Heart right ventricle (tissue), 16 donors: ENCODE results near the gene VGLL2. TPM values are rescaled to one million over a fixed set of nuclear protein-coding genes. Genes with fewer than 3 reads are reported as not detected.

Source experiments
- ATAC-seq, 8 donors: fragments of 200-7000 bp; cut with Tn5 transposase; one replicate each; pipeline ENCODE4 v1.9.1; 2020; ENCODE audit warnings: mild to moderate bottlenecking in 8 of 8, moderate library complexity in 8 of 8, moderate number of reproducible peaks in 1 of 8
- DNase-seq, 2 donors: peaks; one replicate each; pipeline ENCODE4 v3.0.0-alpha.2; 2020
- H3K27ac ChIP-seq, 10 donors: fragments of 200-600 bp; sonication (generic) in 2 of 10; one replicate each; pipeline versions ENCODE4 v1.5.0 to v1.8.0; 2020 to 2022; ENCODE audit warnings: mild to moderate bottlenecking in 3 of 10
- H3K27me3 ChIP-seq, 7 donors: fragments of 200-600 bp; one replicate each; pipeline ENCODE4 v1.8.0; 2021 to 2022; ENCODE audit warnings: mild to moderate bottlenecking in 2 of 7
- H3K36me3 ChIP-seq, 9 donors: fragments of 200-600 bp; sonication (generic) in 1 of 9; one replicate each; pipeline versions ENCODE4 v1.5.0 to v1.8.0; 2020 to 2022; ENCODE audit warnings: mild to moderate bottlenecking in 2 of 9
- H3K4me1 ChIP-seq, 9 donors: fragments of 200-600 bp; sonication (generic) in 1 of 9; one replicate each; pipeline versions ENCODE4 v1.5.0 to v1.8.0; 2020 to 2022; ENCODE audit warnings: mild to moderate bottlenecking in 4 of 9
- H3K4me3 ChIP-seq, 10 donors: fragments of 200-600 bp; sonication (generic) in 2 of 10; one replicate each; pipeline versions ENCODE4 v1.5.0 to v1.8.0; 2020 to 2022; ENCODE audit warnings: mild to moderate bottlenecking in 7 of 10, moderate library complexity in 2 of 10
- H3K9me3 ChIP-seq, 11 donors: fragments of 200-600 bp in 10 of 11; sonication (generic) in 2 of 11; one replicate each; pipeline versions ENCODE4 v1.5.0 to v1.8.0; 2013 to 2022; ENCODE audit warnings: mild to moderate bottlenecking in 2 of 11, control low read depth in 1 of 11, moderate library complexity in 1 of 11
- WGBS, 2 donors: extraction: QIAGEN DNeasy Blood & Tissue Kit; methylation state at CpG; one replicate each; pipeline ENCODE4 v1.1.7; 2013; ENCODE audit warnings: inconsistent platforms in 1 of 2; 5-methylcytosine and 5-hydroxymethylcytosine counted together
- intact Hi-C, 10 donors: fragments of 100-400 bp; cut with DNase I; formaldehyde crosslinking; loops; one replicate each; pipeline versions ENCODE4 v1.11.1 to v1.14.2; 2022
- long read RNA-seq, 3 donors: library from polyadenylated mRNA; unstranded; transcript quantifications; one replicate each; pipeline ENCODE4 v2.0.0, GENCODE V29; 2020 to 2021
- polyA plus RNA-seq, 2 donors: library from polyadenylated mRNA; stranded (reverse); fragments of 200-250 nt; gene quantifications; one replicate each; pipeline ENCODE4 v1.2.3, GENCODE V29; 2013
- total RNA-seq, 10 donors: library from RNA; stranded (reverse); fragmentation: NEBNext Ultra II Directional in 3 of 10; extraction: Animal tissue kit (Norgen Biotek cat#: 25700) in 3 of 10; gene quantifications; one replicate each; pipeline versions ENCODE4 v1.2.1 to v1.2.4, GENCODE V29; 2021 to 2023
- TF ChIP-seq, protein P1 (sequence below), 9 donors: fragments of 200-600 bp; sonication (generic) in 2 of 9; IDR thresholded peaks; one replicate each; pipeline versions ENCODE4 v1.5.0 to v1.8.0; 2021 to 2022; ENCODE audit warnings: antibody characterized with exemption in 9 of 9, mild to moderate bottlenecking in 5 of 9, moderate library complexity in 1 of 9
- donor health status: Arrhythmogenic right ventricular cardiomyopathy.
- donor health status: ischemic (EF 13 %, LVEDD 7.1; RV severe dilation, severe dysfunction).
- donor health status: healthy with polysubstance abuse.
- donor health status: DM: no; HTN: yes; CAD: no.
- donor health status: DM: no; HTN: no; CAD: no.
- donor health status: ischemic (EF 25% LVEDD 6.9; RV normal size, moderate dysfunction).
- donor health status: ischemic (EF 25% LVEDD 5.7; RV mildly dilated, moderate dysfunction).
- donor health status: healthy.
- donor health status: DM: yes; HTN: yes; CAD: no.
- donor health status: Ischemic cardiomyopathy.
- donor health status: ischemic (EF 35%, LVEDD 5.7; RV mildly dilated, moderate dysfunction).
- donor health status: nonischemic (EF 11% LVEDD 7.7; RV severe dilation, severe dysfunction).
- donor health status: DM: yes; HTN: yes; CAD: no.
- donor health status: PGD.
- donor health status: ischemic (EF 29% LVEDD 5.4; RV normal size, mild dysfunction).
- donor health status: nonischemic (EF 23%, LVEDD 6.1; RV moderate dilation, normal function).

The VGLL2 gene, protein sequence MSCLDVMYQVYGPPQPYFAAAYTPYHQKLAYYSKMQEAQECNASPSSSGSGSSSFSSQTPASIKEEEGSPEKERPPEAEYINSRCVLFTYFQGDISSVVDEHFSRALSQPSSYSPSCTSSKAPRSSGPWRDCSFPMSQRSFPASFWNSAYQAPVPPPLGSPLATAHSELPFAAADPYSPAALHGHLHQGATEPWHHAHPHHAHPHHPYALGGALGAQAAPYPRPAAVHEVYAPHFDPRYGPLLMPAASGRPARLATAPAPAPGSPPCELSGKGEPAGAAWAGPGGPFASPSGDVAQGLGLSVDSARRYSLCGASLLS
- total RNA-seq (10 to 100 TPM in 2 of 10 donors, 1 to 10 TPM in 2, under 1 TPM in 3, not detected in 3; 0.21 to 32.4 (median 2.9) TPM), polyA plus RNA-seq (under 1 TPM in 1 of 2 donors, not detected in 1; 0.29 TPM)
- long read RNA-seq, donor 1 = 0 reads
- long read RNA-seq, donor 2 = 0 reads
- long read RNA-seq, donor 3 = 0 reads

DNA sequence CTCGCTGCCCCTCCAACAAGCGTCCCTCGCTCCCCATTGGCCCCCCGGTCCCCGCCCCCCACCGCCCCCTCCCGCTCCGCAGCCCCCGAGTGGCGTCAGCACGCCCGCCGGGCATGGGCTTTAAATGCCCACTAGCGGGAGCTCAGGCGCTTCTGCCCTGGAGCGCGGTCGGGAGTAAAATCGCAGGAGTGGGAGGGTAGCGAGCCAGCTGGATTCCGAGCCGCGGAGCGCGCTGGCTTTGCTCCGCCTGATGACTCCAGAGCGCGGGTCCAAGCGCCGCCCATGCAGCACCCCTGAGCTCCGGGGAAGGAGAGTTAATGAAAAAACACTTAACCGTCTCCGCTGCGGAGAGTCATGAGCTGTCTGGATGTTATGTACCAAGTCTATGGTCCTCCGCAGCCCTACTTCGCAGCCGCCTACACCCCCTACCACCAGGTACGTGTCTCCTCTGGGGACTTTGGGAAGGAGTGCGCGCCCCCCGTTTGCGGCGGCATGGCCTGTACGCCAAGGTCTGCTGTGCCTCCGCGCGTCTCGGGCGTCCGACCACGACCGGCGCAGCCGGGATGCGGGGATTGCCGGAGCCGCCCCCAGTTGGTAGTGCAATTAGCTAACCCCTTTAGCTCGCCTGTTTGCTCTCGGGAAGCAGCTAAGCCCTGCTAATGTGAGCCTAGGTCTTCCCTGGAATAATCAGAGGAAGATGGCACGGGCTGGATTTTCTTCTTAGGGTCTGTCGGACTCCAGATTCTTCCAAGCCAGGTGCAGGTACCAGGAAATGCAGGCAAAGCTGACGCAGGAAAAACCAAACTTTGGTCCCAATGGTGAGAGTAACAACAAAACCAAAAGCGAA is at the start of gene VGLL2:
VGLL2 (plus strand) TSS at position 149 of the 847 bp plus-strand sequence; CDS start at position 355, 206 bp downstream.
- H3K9me3 ChIP-seq = no peaks in the 10 kb centered on the region
- TF ChIP-seq, protein P1, sequence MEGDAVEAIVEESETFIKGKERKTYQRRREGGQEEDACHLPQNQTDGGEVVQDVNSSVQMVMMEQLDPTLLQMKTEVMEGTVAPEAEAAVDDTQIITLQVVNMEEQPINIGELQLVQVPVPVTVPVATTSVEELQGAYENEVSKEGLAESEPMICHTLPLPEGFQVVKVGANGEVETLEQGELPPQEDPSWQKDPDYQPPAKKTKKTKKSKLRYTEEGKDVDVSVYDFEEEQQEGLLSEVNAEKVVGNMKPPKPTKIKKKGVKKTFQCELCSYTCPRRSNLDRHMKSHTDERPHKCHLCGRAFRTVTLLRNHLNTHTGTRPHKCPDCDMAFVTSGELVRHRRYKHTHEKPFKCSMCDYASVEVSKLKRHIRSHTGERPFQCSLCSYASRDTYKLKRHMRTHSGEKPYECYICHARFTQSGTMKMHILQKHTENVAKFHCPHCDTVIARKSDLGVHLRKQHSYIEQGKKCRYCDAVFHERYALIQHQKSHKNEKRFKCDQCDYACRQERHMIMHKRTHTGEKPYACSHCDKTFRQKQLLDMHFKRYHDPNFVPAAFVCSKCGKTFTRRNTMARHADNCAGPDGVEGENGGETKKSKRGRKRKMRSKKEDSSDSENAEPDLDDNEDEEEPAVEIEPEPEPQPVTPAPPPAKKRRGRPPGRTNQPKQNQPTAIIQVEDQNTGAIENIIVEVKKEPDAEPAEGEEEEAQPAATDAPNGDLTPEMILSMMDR (IDR thresholded peaks at IDR 0.05) = peak in 3 of 9 donors; percentile 29 to 36 (median 35)
- H3K27ac ChIP-seq = peak within 1 kb of the TSS in 1 of 10 donors; percentile 54
- peak within 1 kb of the TSS; percentile 0 to 51 (median 44) for H3K4me3 ChIP-seq
- intact Hi-C loops = loop anchor here in 2 of 10 donors (10.0 kb wide), 1 partner anchor 291 kb away; no protein-coding TSS in a partner anchor
- DNase-seq (peak in 1 of 2 donors; percentile 37), ATAC-seq (peak; percentile 64 to 88 (median 82))
- no peaks in the 10 kb centered on the region for H3K36me3 ChIP-seq
- WGBS, 2 donors = 1 to 2% methylated on average over 61 to 63 of the region's 63 CpGs
- H3K4me1 ChIP-seq = peaks cover 0 to 33% (median 21%) of the 10 kb centered on the region in 9 donors
- H3K27me3 ChIP-seq = peaks cover 25 to 100% (median 99%) of the 10 kb centered on the region in 7 donors

DNA sequence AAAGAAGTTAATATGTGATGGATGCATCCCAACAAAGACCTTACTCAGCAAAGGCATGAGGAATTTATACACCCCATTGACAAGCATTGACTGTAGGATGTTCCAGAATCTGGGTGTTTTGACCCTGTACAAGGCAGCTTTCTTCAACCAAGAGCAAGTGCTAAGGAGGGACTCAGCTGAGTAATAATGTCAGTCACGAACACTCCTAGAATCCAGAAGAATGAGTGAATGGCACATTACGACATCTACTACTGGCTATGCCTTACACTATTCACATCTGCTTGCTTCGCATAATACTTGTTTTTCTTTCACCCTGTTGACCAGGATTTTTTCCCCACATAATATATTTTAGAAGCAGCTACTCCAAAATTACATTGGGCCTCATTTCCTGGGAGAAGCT is 42.5 kb upstream of the VGLL2 start:
- H3K4me3 ChIP-seq = no peak overlapping the region
- no peaks in the 10 kb centered on the region for H3K36me3 ChIP-seq
- ATAC-seq (no peak), DNase-seq (no peak)
- no peaks in the 10 kb centered on the region for H3K27me3 ChIP-seq
- H3K9me3 ChIP-seq = no peaks in the 10 kb centered on the region
- TF ChIP-seq, protein P1 (IDR thresholded peaks at IDR 0.05) = no peak
- intact Hi-C loops = no loop called here
- no peaks in the 10 kb centered on the region for H3K4me1 ChIP-seq
- WGBS, 2 donors = 84 to 91% methylated on average over 3 of the region's 3 CpGs
- no peak overlapping the region for H3K27ac ChIP-seq

DNA sequence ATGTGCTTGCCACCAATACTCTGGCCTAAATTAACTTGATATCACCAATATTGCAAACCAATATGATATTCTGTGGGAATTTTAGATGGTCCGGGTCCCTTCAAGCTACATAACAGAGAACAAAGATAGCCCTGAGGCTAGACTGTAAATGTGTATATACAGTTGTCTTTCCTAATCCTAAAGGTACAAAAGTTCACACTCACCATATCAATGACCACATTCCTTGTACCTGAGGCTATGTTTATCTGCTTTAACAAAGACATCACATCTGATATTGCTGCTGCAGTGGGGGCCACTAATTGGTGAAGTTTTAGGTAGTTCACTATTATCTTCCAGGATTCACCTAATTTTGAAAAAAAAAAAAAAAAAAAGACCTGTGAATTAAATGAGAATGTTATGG is 38.6 kb upstream of the VGLL2 start:
- Histone ChIP-seq H3K4me1 (no peaks in the 10 kb centered on the region), H3K36me3 (no peaks in the 10 kb centered on the region), H3K9me3 (no peaks in the 10 kb centered on the region), H3K27ac (no peak overlapping the region), H3K27me3 (no peaks in the 10 kb centered on the region), H3K4me3 (no peak overlapping the region)
- ATAC-seq = no peak
- DNase-seq = no peak
- intact Hi-C loops = no loop called here
- TF ChIP-seq, protein P1 (IDR thresholded peaks at IDR 0.05) = no peak
- WGBS, 2 donors = 89 to 93% methylated on average over 1 of the region's 1 CpG

DNA sequence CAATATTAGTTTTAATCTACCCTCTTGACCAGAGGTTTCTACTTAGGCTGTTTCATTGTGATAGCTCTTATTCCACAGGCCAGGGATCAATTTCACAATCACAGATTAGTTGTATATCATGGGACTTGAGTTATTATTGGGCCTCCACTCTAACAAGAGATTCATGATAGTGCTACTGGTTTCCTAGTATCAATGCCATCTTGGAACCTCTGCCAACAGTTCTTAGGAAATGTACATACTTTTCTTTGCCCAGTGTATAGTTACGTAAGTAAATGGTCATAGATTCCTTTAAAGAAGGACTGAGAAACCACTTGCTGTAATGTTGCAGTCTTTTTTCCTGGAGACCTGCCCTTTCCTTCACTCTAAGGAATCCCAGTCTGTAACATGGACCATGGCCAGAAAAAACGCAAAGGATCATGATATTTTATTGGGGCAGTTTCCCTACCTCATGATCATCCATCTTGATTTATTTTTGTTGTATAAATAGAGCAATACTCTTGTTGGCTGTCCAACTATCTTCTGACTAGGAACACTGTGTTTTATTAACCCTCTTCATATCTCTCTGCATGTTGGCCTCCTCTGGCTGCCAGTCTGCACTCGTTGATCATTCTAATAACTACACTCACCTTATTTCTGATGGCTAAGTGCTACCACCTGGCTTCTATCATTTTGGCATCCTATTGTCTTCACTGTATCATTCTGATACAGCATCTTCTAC is 38.0 kb upstream of the VGLL2 start:
- intact Hi-C loops = no loop called here
- Histone ChIP-seq H3K4me1 (no peaks in the 10 kb centered on the region), H3K27ac (no peak overlapping the region), H3K9me3 (no peaks in the 10 kb centered on the region), H3K36me3 (no peaks in the 10 kb centered on the region), H3K4me3 (no peak overlapping the region), H3K27me3 (no peaks in the 10 kb centered on the region)
- TF ChIP-seq, protein P1 (IDR thresholded peaks at IDR 0.05) = no peak
- ATAC-seq = no peak
- WGBS, 2 donors = 63 to 78% methylated on average over 3 of the region's 3 CpGs
- no peak for DNase-seq
